Right lobe of liver (tissue), 6 donors: ENCODE results near the gene CD74. TPM values are rescaled to one million over a fixed set of nuclear protein-coding genes. Genes with fewer than 3 reads are reported as not detected.

ENCODE experiments used
- ATAC-seq, 4 donors: fragments of 200-7000 bp; cut with Tn5 transposase; one replicate each; pipeline ENCODE4 v1.9.1; 2020; ENCODE audit warnings: mild to moderate bottlenecking in 4 of 4, moderate library complexity in 4 of 4
- DNase-seq, 3 donors: peaks; one replicate each; pipeline ENCODE4 v3.0.0-alpha.2; 2020
- H3K27ac ChIP-seq, 3 donors: fragments of 200-600 bp; one replicate each; pipeline ENCODE4 v1.8.0; 2022
- H3K27me3 ChIP-seq, 2 donors: fragments of 200-600 bp; one replicate each; pipeline ENCODE4 v1.8.0; 2022
- H3K36me3 ChIP-seq, 4 donors: fragments of 200-600 bp; sonication (generic) in 1 of 4; one replicate each; pipeline versions ENCODE4 v1.5.1 to v1.8.0; 2017 to 2022; ENCODE audit warnings: control low read depth in 1 of 4
- H3K4me1 ChIP-seq, 4 donors: fragments of 200-600 bp; sonication (generic) in 1 of 4; one replicate each; pipeline versions ENCODE4 v1.5.1 to v1.8.0; 2017 to 2022; ENCODE audit warnings: control low read depth in 1 of 4
- H3K4me3 ChIP-seq, 3 donors: fragments of 200-600 bp; one replicate each; pipeline ENCODE4 v1.8.0; 2022
- H3K9me3 ChIP-seq, 4 donors: fragments of 200-600 bp; sonication (generic) in 1 of 4; one replicate each; pipeline versions ENCODE4 v1.5.1 to v1.8.0; 2017 to 2022; ENCODE audit warnings: control low read depth in 1 of 4
- POLR2A ChIP-seq: fragments of 450-650 bp; IDR thresholded peaks from one replicate; pipeline ENCODE4 v1.6.1; 2017; ENCODE audit warnings: antibody characterized with exemption, mild to moderate bottlenecking
- WGBS: methylation state at CpG from one replicate; pipeline ENCODE4 v1.1.6; 2018; ENCODE audit warnings: low coverage, low lambda C conversion rate; ENCODE audit not compliant: insufficient coverage; ENCODE audit errors: missing lambda C conversion rate; 5-methylcytosine and 5-hydroxymethylcytosine counted together
- intact Hi-C, 2 donors: fragments of 100-400 bp; cut with DNase I; formaldehyde crosslinking; loops; one replicate each; pipeline versions ENCODE4 v1.11.2 to v1.14.1; 2022
- total RNA-seq, 6 experiments: library from RNA; depleted of rRNA in 2 of 6; stranded (reverse); fragments of >200 nt in 2 of 6; fragmentation: NEBNext Ultra II Directional in 3 of 6; extraction: Animal tissue kit (Norgen Biotek cat#: 25700) in 3 of 6; gene quantifications; one replicate each; pipeline versions ENCODE4 v1.1.0 to v1.2.4, GENCODE V29; 2016 to 2023
- TF ChIP-seq, protein P1 (sequence below), 4 donors: fragments of 200-600 bp in 3 of 4; fragments of 450-650 bp in 1 of 4; IDR thresholded peaks; one replicate each; pipeline versions ENCODE4 v1.5.1 to v1.8.0; 2016 to 2022; ENCODE audit warnings: antibody characterized with exemption in 4 of 4, mild to moderate bottlenecking in 2 of 4
- donor health status: DM: no; HTN: yes; CAD: no.
- donor health status: DM: no; HTN: no; CAD: no.
- donor health status: DM: no; HTN: no; CAD: no.
- donor health status: DM: no; HTN: yes; CAD: no.
- donor health status: DM: no; HTN: yes; CAD: no.

The CD74 gene
- total RNA-seq, 6 experiments from 2014 or later, result 68.4 to 549 (median 211) TPM

DNA sequence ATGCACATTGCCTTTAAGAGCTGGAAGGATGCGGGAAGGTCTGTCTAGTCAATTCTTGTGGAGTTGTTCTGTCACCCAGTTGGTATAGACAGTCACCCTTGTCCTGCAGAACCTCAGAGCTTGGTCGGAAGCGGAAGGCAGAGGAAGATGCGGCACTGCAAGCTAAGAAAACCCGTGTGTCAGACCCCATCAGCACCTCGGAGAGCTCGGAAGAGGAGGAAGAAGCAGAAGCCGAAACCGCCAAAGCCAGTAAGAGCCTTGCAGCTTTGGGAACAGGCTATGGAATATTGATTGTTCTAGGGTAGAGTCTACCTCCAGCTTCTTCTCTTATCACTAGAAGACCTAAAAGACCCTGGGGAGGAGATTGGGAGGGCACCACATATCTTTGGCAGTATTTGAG, 48.7 kb downstream of the CD74 start:
- intact Hi-C loops, result no loop called here
- Histone ChIP-seq H3K4me1 (no peaks in the 10 kb centered on the region), H3K27me3 (no peaks in the 10 kb centered on the region), H3K9me3 (no peaks in the 10 kb centered on the region), H3K27ac (no peak overlapping the region), H3K36me3 (peaks cover 0 to 65% (median 18%) of the 10 kb centered on the region in 4 donors), H3K4me3 (no peak overlapping the region)
- no peak for TF ChIP-seq POLR2A
- TF ChIP-seq, protein P1, sequence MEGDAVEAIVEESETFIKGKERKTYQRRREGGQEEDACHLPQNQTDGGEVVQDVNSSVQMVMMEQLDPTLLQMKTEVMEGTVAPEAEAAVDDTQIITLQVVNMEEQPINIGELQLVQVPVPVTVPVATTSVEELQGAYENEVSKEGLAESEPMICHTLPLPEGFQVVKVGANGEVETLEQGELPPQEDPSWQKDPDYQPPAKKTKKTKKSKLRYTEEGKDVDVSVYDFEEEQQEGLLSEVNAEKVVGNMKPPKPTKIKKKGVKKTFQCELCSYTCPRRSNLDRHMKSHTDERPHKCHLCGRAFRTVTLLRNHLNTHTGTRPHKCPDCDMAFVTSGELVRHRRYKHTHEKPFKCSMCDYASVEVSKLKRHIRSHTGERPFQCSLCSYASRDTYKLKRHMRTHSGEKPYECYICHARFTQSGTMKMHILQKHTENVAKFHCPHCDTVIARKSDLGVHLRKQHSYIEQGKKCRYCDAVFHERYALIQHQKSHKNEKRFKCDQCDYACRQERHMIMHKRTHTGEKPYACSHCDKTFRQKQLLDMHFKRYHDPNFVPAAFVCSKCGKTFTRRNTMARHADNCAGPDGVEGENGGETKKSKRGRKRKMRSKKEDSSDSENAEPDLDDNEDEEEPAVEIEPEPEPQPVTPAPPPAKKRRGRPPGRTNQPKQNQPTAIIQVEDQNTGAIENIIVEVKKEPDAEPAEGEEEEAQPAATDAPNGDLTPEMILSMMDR (IDR thresholded peaks at IDR 0.05), result no peak
- DNase-seq (no peak), ATAC-seq (no peak)
- WGBS, result 85% methylated on average over 9 of the region's 9 CpGs

DNA sequence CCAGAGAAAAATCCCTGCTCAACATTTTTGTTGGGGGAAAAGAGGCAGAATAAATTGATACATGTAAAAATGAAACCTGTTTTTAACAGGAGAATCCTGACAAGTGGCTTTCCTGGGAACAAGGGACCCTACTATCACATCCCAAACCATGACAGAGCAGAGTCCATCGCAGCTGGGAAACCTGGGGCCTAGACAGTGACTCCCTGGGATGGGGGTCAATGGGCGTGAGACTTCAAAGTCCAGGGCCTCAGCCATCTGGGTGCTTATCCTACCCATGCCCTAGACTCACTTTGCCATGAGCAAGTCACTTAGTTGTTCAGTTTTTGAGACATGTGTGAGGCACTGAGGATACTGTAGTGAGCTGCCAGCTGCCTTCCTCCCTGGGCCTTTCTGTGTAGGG, 49.5 kb downstream of the CD74 start:
- H3K27me3 ChIP-seq, result no peaks in the 10 kb centered on the region
- no peaks in the 10 kb centered on the region for H3K9me3 ChIP-seq
- intact Hi-C loops, result no loop called here
- peaks cover 0 to 8% (median 0%) of the 10 kb centered on the region in 4 donors for H3K4me1 ChIP-seq
- ATAC-seq (no peak), DNase-seq (no peak)
- no peak overlapping the region for H3K4me3 ChIP-seq
- peaks cover 0 to 57% (median 14%) of the 10 kb centered on the region in 4 donors for H3K36me3 ChIP-seq
- H3K27ac ChIP-seq, result no peak overlapping the region
- WGBS, result 89% methylated on average over 2 of the region's 2 CpGs
- TF ChIP-seq POLR2A, result no peak
- TF ChIP-seq, protein P1 (IDR thresholded peaks at IDR 0.05), result no peak

DNA sequence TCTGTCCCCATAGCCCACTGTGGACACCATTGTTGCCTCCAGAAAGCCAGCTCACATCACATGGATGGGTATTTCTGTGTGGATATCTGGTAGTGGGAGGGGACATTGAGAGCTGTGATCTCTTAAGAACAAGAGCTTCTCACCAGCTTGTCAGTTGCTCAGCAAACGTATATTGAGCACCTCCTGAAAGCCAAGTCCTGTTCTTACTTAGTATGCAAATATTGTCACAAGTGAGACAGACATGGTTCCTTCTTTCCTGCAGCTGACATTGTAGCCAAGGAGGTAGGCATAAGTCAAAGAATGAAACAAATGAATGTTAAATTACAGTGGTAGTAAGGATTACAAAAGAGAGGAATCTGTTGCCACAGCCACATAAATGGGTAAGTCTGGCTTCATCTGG, 51.4 kb downstream of the CD74 start:
- Histone ChIP-seq H3K36me3 (peaks cover 0 to 49% (median 10%) of the 10 kb centered on the region in 4 donors), H3K9me3 (no peaks in the 10 kb centered on the region), H3K27ac (no peak overlapping the region), H3K4me1 (peaks cover 0 to 17% (median under 1%) of the 10 kb centered on the region in 4 donors), H3K27me3 (no peaks in the 10 kb centered on the region), H3K4me3 (no peak overlapping the region)
- TF ChIP-seq, protein P1 (IDR thresholded peaks at IDR 0.05), result no peak
- no peak for TF ChIP-seq POLR2A
- WGBS, result 88% methylated on average over 1 of the region's 1 CpG
- ATAC-seq, result no peak
- intact Hi-C loops, result no loop called here
- DNase-seq, result no peak

DNA sequence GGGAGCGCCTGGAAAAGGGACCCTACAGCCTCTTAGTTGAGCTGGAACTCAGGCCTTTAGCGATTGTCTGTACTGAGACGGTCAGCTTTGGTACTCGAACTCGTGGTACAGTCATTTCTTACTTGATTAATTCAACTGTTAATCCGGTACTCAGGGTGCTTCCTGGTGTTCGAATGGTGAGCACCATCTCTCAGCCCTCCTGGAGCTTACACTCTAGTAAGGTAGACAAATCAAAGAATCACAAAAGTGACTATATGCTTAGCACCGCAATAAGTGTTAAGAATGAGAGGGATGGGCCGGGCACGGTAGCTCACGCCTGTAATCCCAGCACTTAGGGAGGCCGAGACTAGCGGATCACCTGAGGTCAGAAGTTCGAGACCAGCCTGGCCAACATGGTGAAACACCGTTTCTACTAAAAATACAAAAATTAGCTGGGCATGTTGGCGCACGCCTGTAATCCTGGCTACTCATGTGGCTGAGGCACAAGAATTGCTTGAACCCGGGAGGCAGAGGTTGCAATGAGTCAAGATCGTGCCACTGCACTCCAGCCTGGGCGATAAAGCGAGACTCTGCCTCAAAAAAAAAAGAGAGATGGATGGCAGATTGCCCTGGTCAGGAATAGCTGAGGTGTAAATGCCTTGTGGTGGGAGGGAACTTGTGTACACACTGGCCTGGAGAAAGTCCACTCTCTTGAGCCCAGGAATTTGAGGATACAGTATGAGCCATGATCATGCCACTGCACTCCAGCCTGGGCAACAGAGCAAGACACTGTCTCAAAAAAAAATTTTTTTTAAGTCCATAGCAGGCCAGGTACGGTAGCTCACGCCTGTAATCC, 54.2 kb downstream of the CD74 start:
- Histone ChIP-seq H3K4me3 (peak overlapping the region; percentile 79 to 99 (median 95)), H3K27ac (peak overlapping the region in 1 of 3 donors; percentile 11), H3K9me3 (no peaks in the 10 kb centered on the region), H3K4me1 (peaks cover 0 to 18% (median 2%) of the 10 kb centered on the region in 4 donors), H3K27me3 (no peaks in the 10 kb centered on the region), H3K36me3 (peaks cover 0 to 22% (median 6%) of the 10 kb centered on the region in 4 donors)
- intact Hi-C loops, result loop anchor here in 1 of 2 donors (10.0 kb wide), 1 partner anchor 104 kb away; no protein-coding TSS in a partner anchor
- ATAC-seq (no peak), DNase-seq (no peak)
- TF ChIP-seq, protein P1 (IDR thresholded peaks at IDR 0.05), result no peak
- TF ChIP-seq POLR2A, result no peak
- WGBS, result 39% methylated on average over 16 of the region's 23 CpGs
